Right kidney (tissue), 1 donor: ENCODE measurements around the gene HOXA1.
A peak's percentile ranks its signal among the peaks of the same experiment; 100 is the strongest.

Experiments
- DNase-seq: peaks from one replicate; pipeline ENCODE4 v3.0.0-alpha.2; 2016

The HOXA1 gene

DNA sequence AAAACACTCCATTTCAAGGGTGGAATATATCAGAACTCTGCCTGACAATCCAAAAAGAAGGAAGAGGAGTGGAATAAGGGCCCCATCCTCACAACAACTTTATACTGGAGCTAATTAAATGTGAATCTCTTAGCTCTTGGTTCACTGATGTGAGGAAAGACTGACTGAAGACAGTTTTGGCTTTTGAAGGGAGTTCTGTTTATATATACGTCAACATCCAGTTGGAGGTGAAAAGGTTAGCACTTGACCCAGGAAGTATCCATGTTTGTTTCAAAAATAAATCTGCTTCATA, 3.0 kb downstream of the HOXA1 start:
- DNase-seq = no peak

DNA sequence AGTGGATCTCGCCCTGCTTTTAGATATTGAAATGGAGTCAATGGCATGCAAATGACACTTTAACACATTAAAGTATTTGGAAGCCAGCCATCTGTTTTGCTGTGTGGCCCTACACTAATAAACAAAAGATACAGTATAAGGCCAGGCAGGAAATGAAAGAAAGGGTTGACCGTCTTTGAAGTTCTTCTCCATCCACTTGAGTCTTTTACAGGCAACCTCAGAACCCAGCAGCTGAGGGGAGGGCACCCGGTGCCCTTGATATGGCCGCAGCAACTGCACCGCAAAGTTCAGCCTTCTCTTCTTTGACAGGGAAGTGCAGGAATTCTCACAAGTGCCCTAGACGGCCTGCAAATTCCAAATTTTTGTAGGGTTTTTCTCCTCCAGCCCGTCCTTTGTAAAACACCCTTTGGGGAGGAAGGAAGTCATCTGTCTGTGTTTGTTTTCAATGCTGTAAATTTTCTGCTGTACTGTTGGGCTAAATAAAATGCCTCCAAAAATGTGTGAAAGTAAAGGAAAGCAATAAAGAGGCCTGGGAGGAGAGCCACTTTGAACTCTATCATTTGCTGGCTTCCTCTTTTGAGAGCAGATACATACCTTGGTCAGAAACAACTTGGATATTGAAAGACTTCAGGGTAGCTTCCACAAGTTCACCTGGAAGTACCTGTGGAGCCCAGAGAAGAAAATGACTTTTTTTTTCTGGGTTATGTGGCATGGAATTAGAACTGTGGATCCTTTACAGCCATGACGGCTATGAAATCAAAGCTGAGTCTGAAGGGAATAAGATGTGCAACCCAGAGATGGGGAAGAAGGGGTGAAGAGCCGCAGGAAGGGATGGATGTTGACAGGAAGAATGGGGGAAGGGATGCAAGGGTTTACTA, 3.6 kb downstream of the HOXA1 start:
- peak; percentile 64 for DNase-seq

DNA sequence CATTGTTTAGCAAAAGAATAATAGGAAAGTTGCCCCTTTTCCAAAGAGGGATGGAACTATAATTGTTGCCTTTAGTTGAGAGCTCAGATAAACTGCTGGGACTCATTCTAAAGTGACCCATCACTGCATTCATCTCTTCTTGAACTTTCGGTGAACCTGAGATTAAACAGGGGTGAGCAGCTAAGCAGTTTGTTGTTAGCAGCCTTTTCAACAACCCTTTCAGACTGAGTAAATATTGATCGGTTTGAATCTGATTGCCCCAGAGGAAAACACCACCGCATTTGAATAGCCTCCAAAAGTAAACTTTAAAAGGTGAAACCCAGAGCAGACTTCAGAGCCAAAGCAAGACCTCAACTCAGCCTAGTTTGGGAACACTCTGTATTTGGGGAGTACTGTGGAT, 4.7 kb downstream of the HOXA1 start:
- DNase-seq = peak; percentile 21

GRCh38 chr7:27088002-27088922, 7.5 kb downstream of the HOXA1 start:
- DNase-seq = peak; percentile 79

- no peak for DNase-seq
Measured at GRCh38 chr7:27083646-27084045, 12.2 kb downstream of the HOXA1 start.

DNA sequence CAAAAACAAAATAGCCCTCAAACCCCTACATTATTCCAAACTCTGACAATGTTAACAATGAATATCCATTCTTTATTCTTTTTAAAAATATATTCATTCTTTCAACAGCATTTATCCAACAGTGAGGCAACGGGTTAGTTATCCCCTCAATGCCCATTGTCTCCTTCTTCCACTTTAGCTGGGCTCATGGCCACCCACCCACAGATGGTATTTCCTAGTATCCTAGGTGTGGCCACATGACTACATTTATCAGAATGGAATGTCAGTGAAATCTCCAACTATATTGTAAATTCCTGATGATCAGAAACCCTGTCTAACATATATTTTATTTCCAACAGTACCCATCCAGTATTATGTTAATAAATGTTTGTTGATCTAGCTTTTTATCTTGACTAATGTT, 13.6 kb downstream of the HOXA1 start:
- DNase-seq = no peak

GRCh38 chr7:27080844-27081436, 14.9 kb downstream of the HOXA1 start:
- no peak for DNase-seq

DNA sequence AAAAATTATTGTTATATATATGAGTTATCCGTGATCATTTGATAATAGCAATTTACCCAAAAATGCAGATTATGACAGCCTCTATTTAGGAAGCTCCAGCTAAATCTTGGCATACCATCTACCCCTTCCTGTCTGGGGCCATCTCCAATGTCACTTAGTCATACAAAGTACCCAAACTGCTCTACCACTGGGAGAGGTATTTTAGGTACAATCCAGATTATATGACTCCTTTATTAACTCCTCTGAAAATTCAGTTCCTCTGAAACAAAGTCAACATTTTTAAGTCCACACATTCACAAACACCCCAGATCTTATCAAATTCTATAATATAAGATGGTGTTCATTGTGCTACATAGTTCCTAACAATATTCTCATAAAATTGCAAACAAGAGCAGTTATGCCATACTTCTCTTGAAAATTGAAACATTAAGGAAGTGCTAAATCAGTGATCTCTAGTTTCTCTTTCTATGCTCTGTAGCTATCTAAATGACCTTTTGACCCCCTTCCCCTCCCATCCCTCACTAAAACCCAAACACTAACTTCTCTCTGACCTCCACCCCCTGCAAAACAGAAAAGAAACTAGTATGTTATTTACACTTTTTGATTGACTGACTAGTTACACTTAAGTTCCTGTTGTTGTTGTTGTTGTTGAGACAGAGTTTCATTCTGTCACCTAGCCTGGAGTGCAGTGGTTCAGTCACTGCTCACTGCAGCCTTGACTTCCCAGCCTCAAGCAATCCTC, 16.4 kb downstream of the HOXA1 start:
- DNase-seq = no peak

DNA sequence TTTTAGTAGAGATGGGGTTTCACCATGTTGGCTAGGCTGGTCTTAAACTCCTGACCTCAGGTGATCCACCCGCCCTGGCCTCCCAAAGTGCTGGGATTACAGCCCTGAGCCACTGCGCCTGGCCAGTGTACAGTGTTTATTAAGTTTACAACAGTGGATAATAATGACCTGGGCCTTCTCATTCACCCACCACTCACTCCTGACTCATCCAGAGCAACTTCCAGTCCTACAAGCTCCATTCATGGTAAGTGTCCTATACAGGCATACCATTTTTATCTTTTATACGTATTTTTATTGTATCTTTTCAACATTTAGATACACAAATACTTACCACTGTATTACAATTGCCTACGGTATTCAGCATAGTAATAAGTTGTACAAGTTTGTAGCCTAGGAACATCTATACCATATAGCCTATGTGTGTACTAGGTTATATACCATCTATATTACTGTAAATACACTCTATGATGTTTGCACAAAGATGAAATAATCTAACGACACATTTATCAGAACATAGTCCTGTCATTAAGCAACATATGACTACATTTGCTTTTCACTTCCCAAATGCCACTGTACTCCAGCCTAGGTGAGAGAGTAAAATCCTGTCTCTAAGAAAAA, 17.1 kb downstream of the HOXA1 start:
- DNase-seq = no peak

DNA sequence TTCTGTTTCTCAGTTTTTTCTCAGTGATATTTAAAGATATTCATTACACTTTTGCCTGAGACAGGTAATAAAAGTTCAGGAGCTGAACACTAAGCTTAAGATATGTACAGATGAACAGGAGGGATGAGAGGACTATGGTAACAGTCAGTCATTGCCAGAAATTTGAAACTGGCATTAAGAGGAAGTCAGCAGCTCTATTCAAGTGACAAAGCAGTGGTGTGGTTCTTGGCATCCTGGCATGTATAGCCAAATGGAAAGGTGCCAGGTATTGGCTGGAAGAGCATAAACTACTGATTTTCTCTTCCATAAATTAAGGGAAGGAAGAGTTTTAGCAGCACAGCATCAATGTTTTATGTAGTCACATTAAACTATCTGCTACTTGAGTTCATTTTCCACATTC, 22.7 kb downstream of the HOXA1 start:
- DNase-seq = no peak

- no peak for DNase-seq
Measured at GRCh38 chr7:27071622-27072390, 24.0 kb downstream of the HOXA1 start.

- no peak for DNase-seq
Measured at GRCh38 chr7:27068259-27068658, 27.5 kb downstream of the HOXA1 start.

- no peak for DNase-seq
Measured at GRCh38 chr7:27066148-27066547, 29.7 kb downstream of the HOXA1 start.

GRCh38 chr7:27065709-27066108, 30.1 kb downstream of the HOXA1 start:
- no peak for DNase-seq

DNA sequence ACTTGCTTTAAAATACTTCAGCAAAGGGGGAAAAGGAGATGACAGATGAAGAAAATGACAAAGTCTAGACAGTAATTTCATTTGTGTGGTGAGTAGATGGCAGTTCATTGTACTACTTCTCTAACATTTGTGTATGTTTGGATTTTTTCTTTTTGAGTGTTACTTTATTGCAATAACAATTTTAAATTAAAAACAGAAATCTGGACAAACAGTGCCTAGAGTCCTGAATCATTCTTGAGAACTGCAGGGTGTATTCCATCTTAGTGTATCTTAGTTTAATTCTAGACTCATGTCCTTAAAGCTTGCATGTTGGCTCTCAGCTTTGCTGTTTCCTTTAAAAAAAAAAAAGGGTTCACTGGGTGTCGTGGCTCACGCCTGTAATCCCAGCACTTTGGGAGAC, 31.1 kb downstream of the HOXA1 start:
- no peak for DNase-seq

- no peak for DNase-seq
Measured at GRCh38 chr7:27064159-27064558, 31.6 kb downstream of the HOXA1 start.

DNA sequence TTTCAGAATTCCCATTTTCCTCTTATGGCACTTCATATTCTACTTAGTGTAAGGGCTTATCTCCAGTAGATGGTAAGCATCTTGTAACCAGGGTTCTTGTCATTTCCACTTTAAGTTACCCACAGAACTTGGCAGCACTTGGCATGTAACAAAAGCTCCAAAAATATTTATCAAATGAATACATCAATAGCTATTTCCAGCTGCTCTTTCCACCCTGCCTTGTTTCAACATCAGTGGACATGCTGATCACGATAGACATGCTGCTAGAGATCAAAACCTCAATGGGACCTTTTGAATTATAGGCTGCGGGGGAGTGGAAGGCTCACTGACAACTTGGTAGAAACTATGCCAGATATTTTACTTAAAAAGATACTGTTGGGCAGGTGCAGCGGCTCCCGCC, 32.9 kb downstream of the HOXA1 start:
- no peak for DNase-seq

DNA sequence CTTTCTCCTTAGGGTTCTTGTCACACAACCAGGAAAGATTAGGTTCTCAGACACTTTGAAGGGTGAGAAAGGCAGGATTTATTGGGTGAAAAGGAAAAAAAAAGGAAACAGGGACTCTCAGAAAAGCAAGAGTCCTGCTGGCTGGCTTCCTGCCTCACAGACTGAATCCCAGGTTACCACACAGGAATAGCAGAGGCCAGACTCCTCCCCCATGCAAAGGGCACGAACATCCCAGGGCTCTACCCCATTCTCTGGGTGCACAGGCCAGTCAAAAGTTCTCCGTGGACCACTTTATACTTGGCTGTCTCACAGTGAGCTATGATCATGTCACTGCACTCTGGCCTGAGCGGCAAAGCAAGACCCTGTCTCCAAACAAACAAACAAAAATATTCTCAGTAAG, 42.6 kb downstream of the HOXA1 start:
- DNase-seq = no peak

DNA sequence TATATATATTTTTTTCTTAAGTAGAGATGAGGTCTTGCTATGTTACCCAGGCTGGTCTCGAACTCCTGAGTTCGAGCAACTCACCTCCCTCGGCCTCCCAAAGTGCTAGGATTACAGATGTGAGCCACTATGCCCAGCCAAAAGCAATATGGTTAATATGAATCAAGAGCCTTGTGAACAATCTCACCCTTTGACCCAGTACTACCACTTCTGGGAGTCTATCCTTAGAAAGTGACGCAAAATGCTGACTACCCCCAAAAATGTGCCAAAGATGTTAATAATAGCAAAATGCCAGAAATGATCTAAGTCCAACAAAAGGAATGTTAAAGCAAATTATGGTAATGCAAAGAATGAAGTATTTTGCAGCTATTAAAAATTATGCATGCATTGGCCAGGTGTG, 44.3 kb downstream of the HOXA1 start:
- DNase-seq = no peak

GRCh38 chr7:27048438-27048837, 47.4 kb downstream of the HOXA1 start:
- DNase-seq = no peak

DNA sequence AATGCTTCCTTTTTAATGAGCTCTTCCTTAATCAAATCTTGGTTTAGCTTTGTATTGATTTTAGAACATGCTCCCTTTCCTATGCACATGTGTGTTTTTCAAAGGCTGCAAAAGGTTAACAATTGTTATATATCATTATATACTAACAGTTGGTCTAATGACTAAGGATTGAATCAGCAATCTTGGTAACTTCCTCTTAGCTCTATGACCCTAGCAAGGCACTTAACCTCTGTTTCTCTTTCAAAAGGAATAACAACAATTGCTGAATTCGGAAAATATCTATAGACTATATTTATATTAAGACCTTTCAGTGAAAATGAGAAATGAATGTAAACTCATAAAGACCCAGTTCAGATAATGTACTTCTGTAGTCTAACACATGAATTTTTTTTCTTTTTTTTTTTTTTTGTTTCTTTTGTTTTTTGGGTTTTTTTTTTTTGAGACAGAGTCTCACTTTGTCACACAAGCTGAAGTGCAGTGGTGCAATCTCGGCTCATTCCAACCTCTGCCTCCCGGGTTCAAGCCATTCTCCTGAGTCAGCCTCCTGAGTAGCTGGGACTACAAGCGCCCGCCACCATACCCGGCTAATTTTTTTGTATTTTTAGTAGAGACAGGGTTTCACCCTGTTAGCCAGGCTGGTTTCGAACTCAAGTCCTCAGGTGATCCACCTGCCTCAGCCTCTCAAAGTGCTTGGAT, 48.8 kb downstream of the HOXA1 start:
- DNase-seq = no peak
